Subcutaneous adipose tissue (tissue), 4 donors: ENCODE measurements around the gene CASP12. TPM values are rescaled to one million over a fixed set of nuclear protein-coding genes. Genes with fewer than 3 reads are reported as not detected.

Experiments used
- CTCF ChIP-seq: fragments of 450-650 bp; IDR thresholded peaks from one replicate; pipeline ENCODE4 v1.5.1; 2016; ENCODE audit warnings: low read depth, mild to moderate bottlenecking, control low read depth, antibody characterized with exemption, moderate library complexity
- total RNA-seq, 4 donors: library from RNA; depleted of rRNA; stranded (reverse); fragments of >200 nt; gene quantifications; one replicate each; pipeline ENCODE4 v1.1.0, GENCODE V29; 2016

Gene CASP12
- total RNA-seq, 4 donors from 2014 or later, result 0.66 to 5.1 (median 1.9) TPM

DNA sequence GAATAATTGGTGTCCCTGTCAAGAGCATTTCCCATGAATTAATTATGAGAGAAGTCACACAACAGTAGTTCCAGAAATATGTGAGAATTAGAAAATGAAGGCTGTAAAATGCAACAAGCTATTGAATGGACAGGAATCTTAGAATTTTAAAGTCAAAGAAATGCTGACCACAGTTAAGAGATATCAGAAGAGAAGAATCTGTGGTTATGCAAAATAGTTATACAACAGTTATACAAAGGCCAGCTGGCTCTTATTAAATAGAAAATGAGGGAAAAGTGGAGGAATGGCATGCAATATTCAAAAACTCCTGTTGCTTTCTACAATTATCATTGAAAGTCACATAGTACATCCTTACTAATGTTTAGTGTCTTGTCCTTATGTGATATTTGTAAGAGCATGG, 27.4 kb downstream of the CASP12 start:
- no peak for TF ChIP-seq CTCF

DNA sequence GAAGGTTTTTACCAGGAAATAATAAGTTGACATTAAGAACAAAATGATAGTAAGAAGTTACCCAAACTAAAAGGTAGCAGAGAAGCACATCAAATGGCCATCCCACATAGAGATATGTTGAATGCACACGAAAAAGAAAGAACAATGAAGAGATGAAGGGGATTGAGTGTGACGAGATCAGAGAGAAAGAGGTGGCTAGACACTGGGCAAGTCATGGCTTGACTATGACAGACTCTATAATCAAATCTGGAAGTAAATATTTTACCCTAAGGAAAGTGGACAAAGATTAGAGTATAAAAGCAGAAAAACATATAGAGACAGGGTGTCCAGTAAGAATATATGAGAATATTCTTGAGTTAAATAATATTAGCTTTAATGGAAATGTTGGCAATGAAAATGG, 31.4 kb downstream of the CASP12 start:
- TF ChIP-seq CTCF, result no peak

DNA sequence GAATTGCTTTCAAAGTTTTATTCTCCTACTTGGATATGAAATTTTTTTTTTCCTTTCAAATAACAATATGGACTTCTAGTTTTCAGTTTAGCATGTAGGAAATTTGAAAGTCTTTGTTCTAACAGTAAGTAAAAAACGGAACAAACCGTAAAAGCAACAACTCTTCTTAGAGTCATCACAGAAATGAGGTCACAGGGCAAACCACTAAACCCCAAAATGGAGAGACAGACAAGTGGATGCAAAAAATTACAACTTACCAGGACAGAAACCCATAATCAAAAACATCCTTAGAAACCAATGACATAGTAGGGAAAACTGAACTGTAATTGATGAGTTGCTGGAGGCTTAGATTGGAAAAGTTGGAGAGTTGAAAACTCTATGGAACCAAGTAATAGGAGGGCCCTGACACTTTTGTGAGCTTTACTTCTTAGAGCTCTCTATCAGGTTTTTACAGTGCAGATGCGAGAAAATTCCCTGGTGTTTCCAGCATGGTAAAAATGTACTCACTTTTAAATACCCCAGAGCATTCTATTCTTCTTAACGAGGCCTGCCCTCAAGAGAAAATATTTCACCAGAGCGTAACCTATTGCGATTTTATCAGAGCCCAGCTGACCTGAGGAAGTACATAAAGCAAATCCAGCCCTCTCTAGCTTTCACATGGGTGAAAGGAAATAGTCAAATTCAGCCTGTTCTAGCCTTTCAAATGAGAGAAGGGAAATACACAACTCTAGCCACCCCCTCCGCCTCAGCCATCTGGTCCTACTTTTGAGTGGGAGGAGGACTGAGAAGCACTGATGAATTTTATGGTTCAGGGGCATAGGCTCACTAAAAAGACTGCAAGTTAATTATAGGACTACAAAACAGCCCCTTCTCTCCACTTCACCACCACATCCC, 39.1 kb downstream of the CASP12 start:
- TF ChIP-seq CTCF, result no peak

GRCh38 chr11:104856607-104857006, 41.7 kb downstream of the CASP12 start:
- no peak for TF ChIP-seq CTCF

- no peak for TF ChIP-seq CTCF
Measured at GRCh38 chr11:104855965-104856364, 42.3 kb downstream of the CASP12 start.

DNA sequence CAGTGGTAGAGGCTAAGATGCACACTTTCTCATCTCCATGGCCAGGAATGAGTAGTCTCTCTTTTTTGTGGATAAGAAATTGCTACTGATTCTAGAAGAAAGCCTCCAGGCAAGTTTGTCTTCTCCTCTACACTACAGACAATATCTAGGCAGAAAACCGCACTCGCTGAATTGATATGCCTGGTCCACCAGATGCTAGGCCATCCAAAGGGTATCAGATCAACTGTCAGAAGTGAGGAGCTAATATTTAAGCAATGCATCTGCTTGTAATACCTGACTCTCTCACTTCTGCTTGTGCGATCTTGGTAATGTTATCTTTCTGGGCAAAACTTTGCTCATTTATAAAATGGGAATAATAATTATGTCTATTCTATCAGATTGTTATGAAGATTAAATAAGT, 45.0 kb downstream of the CASP12 start:
- TF ChIP-seq CTCF, result no peak

- no peak for TF ChIP-seq CTCF
Measured at GRCh38 chr11:104852811-104853210, 45.4 kb downstream of the CASP12 start.
